Measurements from ENCODE around the gene SERPINE3. TPM values are rescaled to one million over a fixed set of nuclear protein-coding genes. Genes with fewer than 3 reads are reported as not detected.

Gene SERPINE3
- total RNA-seq, 1 experiment from 2014 or later: 0.59 TPM

- POLR2A ChIA-PET: no interaction called here
- Mint-ChIP-seq H3K4me3 (no peak overlapping the region), H3K9me3 (no peaks in the 10 kb centered on the region), H3K27ac (no peak overlapping the region), H3K36me3 (no peaks in the 10 kb centered on the region), H3K27me3 (ENCODE audit: low read depth) (no peaks in the 10 kb centered on the region), H3K4me1 (peaks cover 6% of the 10 kb centered on the region)
- no peak for TF ChIP-seq E2F4 (CRISPR knock-in tag; IDR thresholded peaks at IDR 0.05; ENCODE audit: borderline replicate concordance, low read depth)
- TF ChIP-seq, protein P1, sequence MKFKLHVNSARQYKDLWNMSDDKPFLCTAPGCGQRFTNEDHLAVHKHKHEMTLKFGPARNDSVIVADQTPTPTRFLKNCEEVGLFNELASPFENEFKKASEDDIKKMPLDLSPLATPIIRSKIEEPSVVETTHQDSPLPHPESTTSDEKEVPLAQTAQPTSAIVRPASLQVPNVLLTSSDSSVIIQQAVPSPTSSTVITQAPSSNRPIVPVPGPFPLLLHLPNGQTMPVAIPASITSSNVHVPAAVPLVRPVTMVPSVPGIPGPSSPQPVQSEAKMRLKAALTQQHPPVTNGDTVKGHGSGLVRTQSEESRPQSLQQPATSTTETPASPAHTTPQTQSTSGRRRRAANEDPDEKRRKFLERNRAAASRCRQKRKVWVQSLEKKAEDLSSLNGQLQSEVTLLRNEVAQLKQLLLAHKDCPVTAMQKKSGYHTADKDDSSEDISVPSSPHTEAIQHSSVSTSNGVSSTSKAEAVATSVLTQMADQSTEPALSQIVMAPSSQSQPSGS (CRISPR knock-in tag; IDR thresholded peaks at IDR 0.05; ENCODE audit: borderline replicate concordance, low read depth): no peak
- TF ChIP-seq ATF1 (CRISPR knock-in tag; IDR thresholded peaks at IDR 0.05): no peak
- TF ChIP-seq NFYB (CRISPR knock-in tag; conservative IDR thresholded peaks at IDR 0.05; ENCODE audit: low read depth): no peak
- TF ChIP-seq CREM (CRISPR knock-in tag; IDR thresholded peaks at IDR 0.05): no peak
- TF ChIP-seq HMGA2 (CRISPR knock-in tag; IDR thresholded peaks at IDR 0.05): no peak
- TF ChIP-seq PREB (CRISPR knock-in tag; IDR thresholded peaks at IDR 0.05; ENCODE audit: borderline replicate concordance): no peak
- TF ChIP-seq FOXJ3 (CRISPR knock-in tag; IDR thresholded peaks at IDR 0.05; ENCODE audit: borderline replicate concordance): no peak
- no peak for TF ChIP-seq ZNF425 (CRISPR knock-in tag; conservative IDR thresholded peaks at IDR 0.05)
- TF ChIP-seq ZNF396 (CRISPR knock-in tag; IDR thresholded peaks at IDR 0.05; ENCODE audit: borderline replicate concordance): no peak
- TF ChIP-seq OVOL2 (CRISPR knock-in tag; IDR thresholded peaks at IDR 0.05; ENCODE audit: borderline replicate concordance): no peak
- TF ChIP-seq TEAD4 (CRISPR knock-in tag; IDR thresholded peaks at IDR 0.05): no peak
- TF ChIP-seq ETV6 (CRISPR knock-in tag; IDR thresholded peaks at IDR 0.05): no peak
- TF ChIP-seq ZNF138 (CRISPR knock-in tag; conservative IDR thresholded peaks at IDR 0.05): no peak
- no peak for TF ChIP-seq KAT7 (CRISPR knock-in tag; IDR thresholded peaks at IDR 0.05; ENCODE audit: borderline replicate concordance)
- TF ChIP-seq IRF1 (CRISPR knock-in tag; IDR thresholded peaks at IDR 0.05): no peak
- no peak for TF ChIP-seq ELF4 (CRISPR knock-in tag; IDR thresholded peaks at IDR 0.05; ENCODE audit: low read depth)
- no peak for TF ChIP-seq GRHL2 (CRISPR knock-in tag; IDR thresholded peaks at IDR 0.05; ENCODE audit: insufficient replicate concordance, severe bottlenecking)
- no peak for TF ChIP-seq NFE2L1 (CRISPR knock-in tag; IDR thresholded peaks at IDR 0.05)
- no peak for TF ChIP-seq JAZF1 (CRISPR knock-in tag; IDR thresholded peaks at IDR 0.05)
- DNase-seq (ENCODE audit: low spot score): no peak
- no peak for ATAC-seq
- CTCF ChIA-PET: no interaction called here
These were observed 5.7 kb upstream of the SERPINE3 start for GRCh38 chr13:51333826-51334225.

GRCh38 chr13:51336746-51337145, 2.7 kb upstream of the SERPINE3 start:
- no peaks in the 10 kb centered on the region for H3K9me3 Mint-ChIP-seq
- H3K4me1 Mint-ChIP-seq: peaks cover 21% of the 10 kb centered on the region
- ATAC-seq (peak; percentile 60), DNase-seq (ENCODE audit: low spot score) (no peak)
- no peaks in the 10 kb centered on the region for H3K36me3 Mint-ChIP-seq
- H3K27ac Mint-ChIP-seq: no peak overlapping the region
- no peak overlapping the region for H3K4me3 Mint-ChIP-seq
- H3K27me3 Mint-ChIP-seq (ENCODE audit: low read depth): no peaks in the 10 kb centered on the region
- ChIA-PET CTCF (interaction anchor here (0.7 to 1.3 kb wide), 2 partner anchors 14 to 461 kb away, joined by 3 read pairs; no protein-coding TSS in a partner anchor), POLR2A (no interaction called here)
- TF ChIP-seq EMX1 (CRISPR knock-in tag; IDR thresholded peaks at IDR 0.05) (no peak), ZNF532 (CRISPR knock-in tag; IDR thresholded peaks at IDR 0.05; ENCODE audit: borderline replicate concordance) (no peak), MYBL2 (CRISPR knock-in tag; IDR thresholded peaks at IDR 0.05) (no peak), USF2 (CRISPR knock-in tag; IDR thresholded peaks at IDR 0.05) (no peak)

Data from WTC11 (cell line).